Activated B cell treated with CpG ODN at 0.5 μM for 24 hours (primary cell): ENCODE data around the gene ANKRD11. TPM values are rescaled to one million over a fixed set of nuclear protein-coding genes. Genes with fewer than 3 reads are reported as not detected.

ENCODE experiments used
- ATAC-seq: fragments of 200-7000 bp; cut with Tn5 transposase; one replicate; pipeline ENCODE4 v1.10.0; 2021; ENCODE audit warnings: low read depth, mild to moderate bottlenecking, moderate library complexity
- CTCF ChIA-PET: fragments of 350-600 bp; sonication (Branson Sonifier 250); formaldehyde crosslinking; loops from one replicate; lab custom pipeline; 2021; ENCODE audit warnings: antibody characterized with exemption; lab: Charles Lee
- POLR2A ChIA-PET: fragments of 350-600 bp; sonication (Branson Sonifier 250); formaldehyde crosslinking; loops from one replicate; lab custom pipeline; 2021; ENCODE audit warnings: antibody characterized with exemption; lab: Charles Lee
- DNase-seq: peaks from one replicate; pipeline ENCODE4 v3.0.0; 2022
- H3K27ac Mint-ChIP-seq: one replicate; pipeline ENCODE4 v1.8.0; 2020; ENCODE audit warnings: mixed read lengths
- H3K27me3 Mint-ChIP-seq: one replicate; pipeline ENCODE4 v1.8.0; 2021; ENCODE audit warnings: mixed read lengths
- H3K36me3 Mint-ChIP-seq: one replicate; pipeline ENCODE4 v1.8.0; 2021; ENCODE audit warnings: low read depth, mixed read lengths
- H3K4me1 Mint-ChIP-seq: one replicate; pipeline ENCODE4 v1.8.0; 2021; ENCODE audit warnings: mixed read lengths
- H3K4me3 Mint-ChIP-seq: one replicate; pipeline ENCODE4 v1.8.0; 2020; ENCODE audit warnings: mild to moderate bottlenecking, mixed read lengths
- H3K9me3 Mint-ChIP-seq: one replicate; pipeline ENCODE4 v1.8.0; 2020; ENCODE audit warnings: mixed read lengths
- CTCF ChIP-seq: fragments of 200-600 bp; IDR thresholded peaks from one replicate; pipeline ENCODE4 v1.8.0; 2022; ENCODE audit warnings: antibody characterized with exemption, mild to moderate bottlenecking
- intact Hi-C: fragments of 100-400 bp; cut with micrococcal nuclease; formaldehyde crosslinking; loops from one replicate; pipeline ENCODE4 v1.15.1; 2024
- total RNA-seq: library from RNA; stranded (reverse); gene quantifications from 2 replicates; pipeline ENCODE4 v1.2.3, GENCODE V29; 2022

ANKRD11 gene
- total RNA-seq, 1 donor from 2014 or later: 243 TPM

GRCh38 chr16:89493776-89494175 lies 3.4 kb upstream of the ANKRD11 start:
- Mint-ChIP-seq H3K4me3 (no peak overlapping the region), H3K27ac (no peak overlapping the region), H3K4me1 (peaks cover 26% of the 10 kb centered on the region), H3K27me3 (no peaks in the 10 kb centered on the region), H3K36me3 (peaks cover 13% of the 10 kb centered on the region), H3K9me3 (no peaks in the 10 kb centered on the region)
- ChIA-PET POLR2A (no interaction called here), CTCF (no interaction called here)
- DNase-seq: no peak
- intact Hi-C loops: no loop called here
- no peak for ATAC-seq
- TF ChIP-seq CTCF: no peak

- ChIA-PET POLR2A (interaction anchor here (0.7 to 1.4 kb wide), 2 partner anchors 83 to 679 kb away, joined by 4 to 6 read pairs; no protein-coding TSS in a partner anchor), CTCF (no interaction called here)
- ATAC-seq (no peak), DNase-seq (no peak)
- peak overlapping the region; percentile 88 for H3K4me3 Mint-ChIP-seq
- H3K27ac Mint-ChIP-seq: no peak overlapping the region
- intact Hi-C loops: loop anchor here (2.0 kb wide), 1 partner anchor 383 kb away; no protein-coding TSS in a partner anchor
- no peak for TF ChIP-seq CTCF
- peaks cover 17% of the 10 kb centered on the region for H3K36me3 Mint-ChIP-seq
- H3K27me3 Mint-ChIP-seq: no peaks in the 10 kb centered on the region
- H3K9me3 Mint-ChIP-seq: no peaks in the 10 kb centered on the region
- H3K4me1 Mint-ChIP-seq: peaks cover 43% of the 10 kb centered on the region
Measured at GRCh38 chr16:89491974-89492687, 1.8 kb upstream of the ANKRD11 start.

GRCh38 chr16:89491238-89491869 lies 993 bp upstream of the ANKRD11 start:
- DNase-seq (no peak), ATAC-seq (no peak)
- TF ChIP-seq CTCF: no peak
- peaks cover 50% of the 10 kb centered on the region for H3K4me1 Mint-ChIP-seq
- intact Hi-C loops: loop anchor here (2.0 kb wide), 1 partner anchor 383 kb away; no protein-coding TSS in a partner anchor
- H3K27me3 Mint-ChIP-seq: no peaks in the 10 kb centered on the region
- ChIA-PET POLR2A (interaction anchor here (0.7 to 4.4 kb wide), 8 partner anchors 13 to 679 kb away, joined by 4 to 68 read pairs (median 6); partner anchors contain the start of gene SPG7), CTCF (no interaction called here)
- peaks cover 21% of the 10 kb centered on the region for H3K36me3 Mint-ChIP-seq
- no peaks in the 10 kb centered on the region for H3K9me3 Mint-ChIP-seq
- H3K27ac Mint-ChIP-seq: peak overlapping the region; percentile 86
- peak overlapping the region; percentile 88 for H3K4me3 Mint-ChIP-seq

GRCh38 chr16:89489898-89490438 lies 393 bp downstream of the ANKRD11 start:
- no peaks in the 10 kb centered on the region for H3K27me3 Mint-ChIP-seq
- no peak for ATAC-seq

More at GRCh38 chr16:89489898-89490438, 393 bp downstream of the ANKRD11 start:
- H3K36me3 Mint-ChIP-seq: peaks cover 23% of the 10 kb centered on the region
- POLR2A ChIA-PET: interaction anchor here (0.7 to 4.4 kb wide), 13 partner anchors 12 to 174 kb away, joined by 3 to 68 read pairs (median 4); partner anchors contain the start of gene SPG7
- H3K27ac Mint-ChIP-seq: no peak overlapping the region
- no peak for DNase-seq
- H3K4me1 Mint-ChIP-seq: peaks cover 64% of the 10 kb centered on the region
- H3K4me3 Mint-ChIP-seq: no peak overlapping the region
- H3K9me3 Mint-ChIP-seq: no peaks in the 10 kb centered on the region
- TF ChIP-seq CTCF: no peak
- CTCF ChIA-PET: interaction anchor here (1.4 kb wide), 1 partner anchor 19 kb away, joined by 7 read pairs; the partner anchor contains the start of gene SPG7
- intact Hi-C loops: loop anchor here (1.0 to 5.0 kb wide), 8 partner anchors 15 to 385 kb away; partner anchors contain the start of gene RPL13
